NCI-H2107 (cell line): ENCODE measurements around the gene PPP1R1B.

ENCODE experiments used
- DNase-seq: peaks from one replicate; lab custom pipeline; 2025; lab: John Stamatoyannopoulos, UW

PPP1R1B gene

GRCh38 chr17:39667945-39668924 is 41.5 kb downstream of the PPP1R1B start, which contains the start of gene PNMT:
TSS of gene PNMT (plus strand) at chr17:39668453. CDS start at chr17:39668476, 23 bp downstream.
- peak; percentile 52 for DNase-seq

GRCh38 chr17:39669897-39670735 is 43.4 kb downstream of the PPP1R1B start:
- no peak for DNase-seq

- no peak for DNase-seq
Measured at GRCh38 chr17:39670746-39671145, 44.0 kb downstream of the PPP1R1B start.

- DNase-seq, result no peak
Measured at GRCh38 chr17:39671651-39672521, 45.1 kb downstream of the PPP1R1B start.

GRCh38 chr17:39672522-39673334 is 46.0 kb downstream of the PPP1R1B start:
- no peak for DNase-seq

- no peak for DNase-seq
Measured at GRCh38 chr17:39673335-39674081, 46.8 kb downstream of the PPP1R1B start.

- no peak for DNase-seq
Measured at GRCh38 chr17:39674179-39674578, 47.4 kb downstream of the PPP1R1B start.

- DNase-seq, result peak; percentile 73
Measured at GRCh38 chr17:39674702-39675389, 48.1 kb downstream of the PPP1R1B start.

- no peak for DNase-seq
Measured at GRCh38 chr17:39675390-39676082, 48.8 kb downstream of the PPP1R1B start.

- peak; percentile 78 for DNase-seq
Measured at GRCh38 chr17:39676198-39676819, 49.6 kb downstream of the PPP1R1B start.

- no peak for DNase-seq
Measured at GRCh38 chr17:39677072-39677471, 50.3 kb downstream of the PPP1R1B start.

GRCh38 chr17:39677542-39678339 is 51.0 kb downstream of the PPP1R1B start:
- DNase-seq, result peak; percentile 89

GRCh38 chr17:39678340-39679116 is 51.8 kb downstream of the PPP1R1B start:
- no peak for DNase-seq

- DNase-seq, result no peak
Measured at GRCh38 chr17:39679521-39680192, 52.9 kb downstream of the PPP1R1B start.

GRCh38 chr17:39683295-39683939 is 56.7 kb downstream of the PPP1R1B start:
- DNase-seq, result no peak
